ENCODE results near the gene CFAP61.

The CFAP61 gene

GRCh38 chr20:20362774-20363433, 310.6 kb downstream of the CFAP61 start:
- Histone ChIP-seq H3K27ac (ENCODE audit: low read depth, low read length) (no peak overlapping the region), H3K9ac (ENCODE audit: low read length) (no peak overlapping the region), H3K4me3 (ENCODE audit: insufficient read depth, low read length, poor library complexity, severe bottlenecking) (no peak overlapping the region), H4K20me1 (ENCODE audit: low read depth, low read length) (no peaks in the 10 kb centered on the region), H3K27me3 (ENCODE audit: low read length) (no peaks in the 10 kb centered on the region), H2AFZ (ENCODE audit: low read depth, low read length, severe bottlenecking) (no peak overlapping the region), H3K4me2 (ENCODE audit: low read depth, low read length, poor library complexity, severe bottlenecking) (no peak overlapping the region), H3K36me3 (ENCODE audit: low read length) (no peaks in the 10 kb centered on the region), H3K9me3 (ENCODE audit: insufficient read depth, low read length) (no peaks in the 10 kb centered on the region), H3K9me2 (replicated peaks; ENCODE audit: insufficient read depth, low read length) (no peaks in the 10 kb centered on the region), H3K79me2 (ENCODE audit: insufficient read depth, low read length) (no peaks in the 10 kb centered on the region), H3F3A (ENCODE audit: insufficient read depth) (peaks cover 8% of the 10 kb centered on the region; the same call in 1 of the 2 replicates)
- TF ChIP-seq EZH2phosphoT487 (conservative IDR thresholded peaks at IDR 0.05; ENCODE audit: low read length) (no peak), CTCF (IDR thresholded peaks at IDR 0.05; ENCODE audit: insufficient read depth, low read length, poor library complexity, severe bottlenecking) (no peak)

GRCh38 chr20:20363434-20363798, 311.1 kb downstream of the CFAP61 start:
- no peak overlapping the region for H3K4me3 ChIP-seq (ENCODE audit: insufficient read depth, low read length, poor library complexity, severe bottlenecking)
- H2AFZ ChIP-seq (ENCODE audit: low read depth, low read length, severe bottlenecking) = no peak overlapping the region
- no peaks in the 10 kb centered on the region for H3K9me3 ChIP-seq (ENCODE audit: insufficient read depth, low read length)
- no peaks in the 10 kb centered on the region for H3K9me2 ChIP-seq (replicated peaks; ENCODE audit: insufficient read depth, low read length)
- TF ChIP-seq CTCF (IDR thresholded peaks at IDR 0.05; ENCODE audit: insufficient read depth, low read length, poor library complexity, severe bottlenecking) (no peak), EZH2phosphoT487 (conservative IDR thresholded peaks at IDR 0.05; ENCODE audit: low read length) (no peak)
- H3K79me2 ChIP-seq (ENCODE audit: insufficient read depth, low read length) = no peaks in the 10 kb centered on the region
- H3K4me2 ChIP-seq (ENCODE audit: low read depth, low read length, poor library complexity, severe bottlenecking) = no peak overlapping the region
- H3F3A ChIP-seq (ENCODE audit: insufficient read depth) = peaks cover 8% of the 10 kb centered on the region; the same call in 1 of the 2 replicates
- no peaks in the 10 kb centered on the region for H3K36me3 ChIP-seq (ENCODE audit: low read length)
- H3K27me3 ChIP-seq (ENCODE audit: low read length) = no peaks in the 10 kb centered on the region
- no peak overlapping the region for H3K27ac ChIP-seq (ENCODE audit: low read depth, low read length)
- H4K20me1 ChIP-seq (ENCODE audit: low read depth, low read length) = no peaks in the 10 kb centered on the region
- no peak overlapping the region for H3K9ac ChIP-seq (ENCODE audit: low read length)

GRCh38 chr20:20363799-20364592, 311.7 kb downstream of the CFAP61 start:
- Histone ChIP-seq H3K36me3 (ENCODE audit: low read length) (no peaks in the 10 kb centered on the region), H3K9ac (ENCODE audit: low read length) (no peak overlapping the region), H3F3A (ENCODE audit: insufficient read depth) (peaks cover 3% of the 10 kb centered on the region; the same call in 1 of the 2 replicates), H3K79me2 (ENCODE audit: insufficient read depth, low read length) (no peaks in the 10 kb centered on the region), H3K27me3 (ENCODE audit: low read length) (no peaks in the 10 kb centered on the region), H3K4me2 (ENCODE audit: low read depth, low read length, poor library complexity, severe bottlenecking) (no peak overlapping the region), H3K4me3 (ENCODE audit: insufficient read depth, low read length, poor library complexity, severe bottlenecking) (no peak overlapping the region), H2AFZ (ENCODE audit: low read depth, low read length, severe bottlenecking) (no peak overlapping the region), H3K9me2 (replicated peaks; ENCODE audit: insufficient read depth, low read length) (no peaks in the 10 kb centered on the region), H3K27ac (ENCODE audit: low read depth, low read length) (no peak overlapping the region), H3K9me3 (ENCODE audit: insufficient read depth, low read length) (no peaks in the 10 kb centered on the region), H4K20me1 (ENCODE audit: low read depth, low read length) (no peaks in the 10 kb centered on the region)
- no peak for TF ChIP-seq EZH2phosphoT487 (conservative IDR thresholded peaks at IDR 0.05; ENCODE audit: low read length)
- TF ChIP-seq CTCF (IDR thresholded peaks at IDR 0.05; ENCODE audit: insufficient read depth, low read length, poor library complexity, severe bottlenecking) = no peak
